ENCODE measurements around the gene B4GALT3.

Gene B4GALT3

GRCh38 chr1:161187311-161187710, 10.0 kb upstream of the B4GALT3 start:
- no peak for DNase-seq (ENCODE audit: low spot score)

- DNase-seq (ENCODE audit: low spot score) = no peak
Observed at GRCh38 chr1:161185732-161186311, 8.5 kb upstream of the B4GALT3 start.

GRCh38 chr1:161185282-161185682, 8.0 kb upstream of the B4GALT3 start:
- DNase-seq (ENCODE audit: low spot score) = no peak

GRCh38 chr1:161182214-161182613, 4.9 kb upstream of the B4GALT3 start:
- DNase-seq (ENCODE audit: low spot score) = no peak

GRCh38 chr1:161180639-161181038, 3.3 kb upstream of the B4GALT3 start:
- no peak for DNase-seq (ENCODE audit: low spot score)

- DNase-seq (ENCODE audit: low spot score) = no peak
Observed at GRCh38 chr1:161179698-161180097, 2.4 kb upstream of the B4GALT3 start.

GRCh38 chr1:161177936-161178244, 583 bp upstream of the B4GALT3 start:
- no peak for DNase-seq (ENCODE audit: low spot score)

GRCh38 chr1:161176468-161177111, 717 bp downstream of the B4GALT3 start:
- DNase-seq (ENCODE audit: low spot score) = no peak

GRCh38 chr1:161175771-161176453, 1.4 kb downstream of the B4GALT3 start:
- no peak for DNase-seq (ENCODE audit: low spot score)

GRCh38 chr1:161174911-161175310, 2.4 kb downstream of the B4GALT3 start:
- DNase-seq (ENCODE audit: low spot score) = no peak

- no peak for DNase-seq (ENCODE audit: low spot score)
Observed at GRCh38 chr1:161173711-161174110, 3.6 kb downstream of the B4GALT3 start.

GRCh38 chr1:161172776-161173376, 4.4 kb downstream of the B4GALT3 start:
- no peak for DNase-seq (ENCODE audit: low spot score)

GRCh38 chr1:161172349-161172748, 5.0 kb downstream of the B4GALT3 start:
- no peak for DNase-seq (ENCODE audit: low spot score)

GRCh38 chr1:161171696-161172095, 5.6 kb downstream of the B4GALT3 start:
- DNase-seq (ENCODE audit: low spot score) = no peak

GRCh38 chr1:161171191-161171590, 6.1 kb downstream of the B4GALT3 start:
- peak; percentile 23 for DNase-seq (ENCODE audit: low spot score)

GRCh38 chr1:161168906-161169305, 8.4 kb downstream of the B4GALT3 start:
- no peak for DNase-seq (ENCODE audit: low spot score)

- DNase-seq (ENCODE audit: low spot score) = peak; percentile 31
Observed at GRCh38 chr1:161166669-161167548, 10.4 kb downstream of the B4GALT3 start.

- peak; percentile 90 for DNase-seq (ENCODE audit: low spot score)
Observed at GRCh38 chr1:161165742-161166668, 11.3 kb downstream of the B4GALT3 start, which contains the start of gene PPOX. Gene PPOX (plus strand): TSS chr1:161166426. CDS start chr1:161166848, 422 bp downstream.

- no peak for DNase-seq (ENCODE audit: low spot score)
Observed at GRCh38 chr1:161164901-161165610, 12.3 kb downstream of the B4GALT3 start.

- no peak for DNase-seq (ENCODE audit: low spot score)
Observed at GRCh38 chr1:161163793-161164192, 13.5 kb downstream of the B4GALT3 start.
